ENCODE results near the gene BTRC.

The BTRC gene

GRCh38 chr10:101535949-101536348, 182.0 kb downstream of the BTRC start:
- DNase-seq (ENCODE audit: low read depth in 2 of 2), result no peak

- no peak for DNase-seq (ENCODE audit: low read depth in 2 of 2)
These were observed 182.8 kb downstream of the BTRC start for GRCh38 chr10:101536800-101537199.

- no peak for DNase-seq (ENCODE audit: low read depth in 2 of 2)
These were observed 184.5 kb downstream of the BTRC start for GRCh38 chr10:101538446-101538845.

- DNase-seq (ENCODE audit: low read depth in 2 of 2), result no peak
These were observed 191.9 kb downstream of the BTRC start for GRCh38 chr10:101545898-101546297.

GRCh38 chr10:101550965-101551364, 197.0 kb downstream of the BTRC start:
- DNase-seq (ENCODE audit: low read depth in 2 of 2), result no peak

GRCh38 chr10:101552442-101552841, 198.5 kb downstream of the BTRC start:
- no peak for DNase-seq (ENCODE audit: low read depth in 2 of 2)

- DNase-seq (ENCODE audit: low read depth in 2 of 2), result no peak
These were observed 203.6 kb downstream of the BTRC start for GRCh38 chr10:101557541-101557940.

GRCh38 chr10:101558204-101558603, 204.2 kb downstream of the BTRC start:
- DNase-seq (ENCODE audit: low read depth in 2 of 2), result no peak

GRCh38 chr10:101558671-101559595, 205.0 kb downstream of the BTRC start:
- DNase-seq (ENCODE audit: low read depth in 2 of 2), result no peak

- DNase-seq (ENCODE audit: low read depth in 2 of 2), result no peak
These were observed 205.8 kb downstream of the BTRC start for GRCh38 chr10:101559596-101560297.

GRCh38 chr10:101560298-101561067, 206.5 kb downstream of the BTRC start:
- DNase-seq (ENCODE audit: low read depth in 2 of 2), result no peak

- DNase-seq (ENCODE audit: low read depth in 2 of 2), result no peak
These were observed 207.3 kb downstream of the BTRC start for GRCh38 chr10:101561068-101561915.

- DNase-seq (ENCODE audit: low read depth in 2 of 2), result no peak
These were observed 208.3 kb downstream of the BTRC start for GRCh38 chr10:101562231-101562630.

- no peak for DNase-seq (ENCODE audit: low read depth in 2 of 2)
These were observed 209.0 kb downstream of the BTRC start for GRCh38 chr10:101563007-101563406.

- no peak for DNase-seq (ENCODE audit: low read depth in 2 of 2)
These were observed 209.6 kb downstream of the BTRC start for GRCh38 chr10:101563497-101564040.

GRCh38 chr10:101564490-101564991, 210.6 kb downstream of the BTRC start:
- DNase-seq (ENCODE audit: low read depth in 2 of 2), result no peak

- DNase-seq (ENCODE audit: low read depth in 2 of 2), result no peak
These were observed 211.5 kb downstream of the BTRC start for GRCh38 chr10:101565370-101565900.

GRCh38 chr10:101565936-101566332, 212.0 kb downstream of the BTRC start:
- no peak for DNase-seq (ENCODE audit: low read depth in 2 of 2)

GRCh38 chr10:101566333-101567164, 212.6 kb downstream of the BTRC start:
- no peak for DNase-seq (ENCODE audit: low read depth in 2 of 2)
